HepG2 (cell line): ENCODE measurements around the gene KCTD16. TPM values are rescaled to one million over a fixed set of nuclear protein-coding genes. Genes with fewer than 3 reads are reported as not detected.

Source experiments
- ATAC-seq: fragments of 200-7000 bp; cut with Tn5 transposase; 3 replicates; pipeline ENCODE4 v1.9.1; 2020; ENCODE audit warnings: mild to moderate bottlenecking, moderate library complexity
- BruUV-seq: library from RNA; stranded (reverse); fragments of 400-500 nt; replicated peaks from 2 replicates; lab custom pipeline; 2021; lab: Mats Ljungman, UMichigan
- CTCF ChIA-PET: fragments of 300-600 bp; formaldehyde crosslinking; extraction: SDS; loops from one replicate; lab custom pipeline; 2021; ENCODE audit warnings: low total read pairs, inconsistent platforms, low intra/inter-chr PET ratio; lab: Yijun Ruan, JAX
- POLR2A ChIA-PET: fragments of 350-600 bp; sonication (Branson Sonifier 250); formaldehyde crosslinking; loops from one replicate; lab custom pipeline; 2020; ENCODE audit warnings: antibody characterized with exemption, inconsistent platforms; lab: Yijun Ruan, JAX
- DNase-seq: peaks from one replicate; pipeline ENCODE4 v3.0.0-alpha.2; 2015; ENCODE audit warnings: low spot score
- FAIRE-seq: peaks from 3 replicates; lab custom pipeline; 2011; peaks lifted over from hg19 to GRCh38; lab: Jason Lieb, UNC
- H2AFZ ChIP-seq: one replicate; pipeline ENCODE4 v1.6.1; 2011; ENCODE audit warnings: low read length, inconsistent platforms
- H3K27ac ChIP-seq: fragments of 300-600 bp; 3 replicates; pipeline ENCODE4 v1.8.0; 2011; ENCODE audit warnings: mixed run types, mild to moderate bottlenecking, mixed read lengths, low read length, inconsistent platforms; ENCODE audit not compliant: insufficient read depth; ENCODE audit errors: extremely low read length
- H3K27me3 ChIP-seq, 2 experiments: fragments of 200-600 bp in 1 of 2; 2 replicates in 1 of 2; 3 replicates in 1 of 2; pipeline versions ENCODE4 v1.6.0 to v1.8.0; 2011; ENCODE audit warnings: low read length in 2 of 2, mild to moderate bottlenecking in 2 of 2, moderate library complexity in 2 of 2, inconsistent platforms in 1 of 2; ENCODE audit not compliant: insufficient read depth in 2 of 2, control insufficient read depth in 1 of 2
- H3K36me3 ChIP-seq, 2 experiments: fragments of 200-600 bp in 1 of 2; replicated peaks in 1 of 2; 2 replicates in 1 of 2; 3 replicates in 1 of 2; pipeline versions ENCODE4 v1.5.1 to v1.8.0; 2011; ENCODE audit warnings: low read length in 2 of 2, inconsistent platforms in 1 of 2; ENCODE audit not compliant: insufficient read depth in 2 of 2, control insufficient read depth in 1 of 2
- H3K4me1 ChIP-seq: 2 replicates; pipeline ENCODE4 v1.5.1; 2012; ENCODE audit warnings: low read length, inconsistent platforms; ENCODE audit not compliant: insufficient read depth
- H3K4me2 ChIP-seq: 2 replicates; pipeline ENCODE4 v1.6.0; 2011; ENCODE audit warnings: low read depth, low read length, inconsistent platforms
- H3K4me3 ChIP-seq, 3 experiments: fragments of 200-600 bp in 1 of 3; sonication (generic), shearing (Covaris generic) in 1 of 3; replicated peaks in 1 of 3; 2 replicates each; pipeline ENCODE4 v1.5.1; 2011 to 2016; ENCODE audit warnings: low read length in 3 of 3, inconsistent platforms in 2 of 3, low read depth in 2 of 3, mild to moderate bottlenecking in 2 of 3, control low read depth in 1 of 3, mixed read lengths in 1 of 3; ENCODE audit not compliant: insufficient read depth in 1 of 3
- H3K79me2 ChIP-seq: one replicate; pipeline ENCODE4 v1.6.1; 2011; ENCODE audit warnings: low read length, inconsistent platforms; ENCODE audit not compliant: insufficient read depth
- H3K9ac ChIP-seq: 2 replicates; pipeline ENCODE4 v1.6.0; 2011; ENCODE audit warnings: mild to moderate bottlenecking, low read depth, low read length, inconsistent platforms; ENCODE audit not compliant: insufficient read depth
- H3K9me3 ChIP-seq: 2 replicates; pipeline ENCODE4 v1.5.1; 2012; ENCODE audit warnings: mild to moderate bottlenecking, low read length
- H4K20me1 ChIP-seq: 2 replicates; pipeline ENCODE4 v1.6.0; 2011; ENCODE audit warnings: inconsistent platforms, mild to moderate bottlenecking, low read length, moderate library complexity; ENCODE audit not compliant: insufficient read depth
- FLYWCH1 ChIP-seq: sonication (generic); formaldehyde crosslinking; IDR thresholded peaks from 2 replicates; pipeline ENCODE4 v1.8.1; 2023; ENCODE audit warnings: mild to moderate bottlenecking, missing genetic modification reagents
- FOXO1 ChIP-seq: sonication (generic); formaldehyde crosslinking; IDR thresholded peaks from 2 replicates; pipeline ENCODE4 v1.4.0; 2020; ENCODE audit warnings: missing genetic modification reagents
- REL ChIP-seq: sonication (generic); formaldehyde crosslinking; conservative IDR thresholded peaks from 2 replicates; pipeline ENCODE4 v1.8.0; 2022; ENCODE audit warnings: mild to moderate bottlenecking, missing genetic modification reagents, moderate library complexity
- SCMH1 ChIP-seq: sonication (generic); formaldehyde crosslinking; IDR thresholded peaks from 2 replicates; pipeline ENCODE4 v1.9.0; 2021; ENCODE audit warnings: missing genetic modification reagents, mild to moderate bottlenecking, borderline replicate concordance
- TIGD3 ChIP-seq: sonication (generic); formaldehyde crosslinking; IDR thresholded peaks from 2 replicates; pipeline ENCODE4 v1.5.1; 2020; ENCODE audit warnings: mild to moderate bottlenecking, missing genetic modification reagents, borderline replicate concordance
- TMF1 ChIP-seq: sonication (generic); formaldehyde crosslinking; IDR thresholded peaks from 2 replicates; pipeline ENCODE4 v1.8.1; 2022; ENCODE audit warnings: low read depth, missing genetic modification reagents
- ZHX2 ChIP-seq, 2 experiments: sonication (generic) in 1 of 2; formaldehyde crosslinking in 1 of 2; IDR thresholded peaks; 2 replicates each; pipeline versions ENCODE4 v1.6.1 to v1.9.0; 2014 to 2022; ENCODE audit warnings: antibody characterized with exemption in 1 of 2, borderline replicate concordance in 1 of 2, inconsistent platforms in 1 of 2, low read depth in 1 of 2, missing genetic modification reagents in 1 of 2
- ZKSCAN1 ChIP-seq: fragments of 150-350 bp; IDR thresholded peaks from 2 replicates; pipeline ENCODE4 v1.6.1; 2014; ENCODE audit warnings: low read length
- ZNF280B ChIP-seq: sonication (generic); formaldehyde crosslinking; IDR thresholded peaks from 2 replicates; pipeline ENCODE4 v1.5.0; 2020; ENCODE audit warnings: missing genetic modification reagents, mild to moderate bottlenecking, borderline replicate concordance
- ZNF33B ChIP-seq: sonication (generic); formaldehyde crosslinking; IDR thresholded peaks from 2 replicates; pipeline ENCODE4 v1.5.1; 2020; ENCODE audit warnings: mild to moderate bottlenecking, missing genetic modification reagents
- ZNF468 ChIP-seq: sonication (generic); formaldehyde crosslinking; IDR thresholded peaks from 2 replicates; pipeline ENCODE4 v1.8.0; 2022; ENCODE audit warnings: mild to moderate bottlenecking, moderate library complexity, missing genetic modification reagents
- ZNF577 ChIP-seq: sonication (generic); formaldehyde crosslinking; IDR thresholded peaks from 2 replicates; pipeline ENCODE4 v1.4.0; 2020; ENCODE audit warnings: mild to moderate bottlenecking, low read depth, missing genetic modification reagents, borderline replicate concordance
- ZSCAN31 ChIP-seq: sonication (generic); formaldehyde crosslinking; IDR thresholded peaks from 2 replicates; pipeline ENCODE4 v1.5.0; 2020; ENCODE audit warnings: low read depth, mild to moderate bottlenecking, missing genetic modification reagents
- WGBS: methylation state at CpG from one replicate; pipeline ENCODE4 v1.1.6; 2017; ENCODE audit warnings: low lambda C conversion rate; 5-methylcytosine and 5-hydroxymethylcytosine counted together
- in situ Hi-C: cut with HindIII; loops from 2 replicates; pipeline ENCODE4 v1.10.0; 2017; ENCODE audit warnings: low pct_unique_long_range_greater_than_20kb; ENCODE audit not compliant: extremely low pct_ligation_motif_present
- intact Hi-C: fragments of 100-400 bp; cut with micrococcal nuclease; formaldehyde crosslinking; loops from one replicate; pipeline ENCODE4 v1.10.0; 2022; ENCODE audit not compliant: unreplicated experiment
- polyA plus RNA-seq, 8 experiments: library from polyadenylated mRNA; depleted of rRNA in 3 of 8; stranded (reverse) in 7 of 8; unstranded in 1 of 8; fragments of >200 nt; fragmentation: Illumina TruSeq in 4 of 8; extraction: Trizol in 4 of 8; gene quantifications; 2 replicates each; pipeline versions ENCODE4 v1.2.1 to v1.2.3, GENCODE V29; 2011 to 2016; ENCODE audit warnings: low read depth in 4 of 8, missing spikeins in 1 of 8, mixed read lengths in 1 of 8; ENCODE audit not compliant: insufficient read depth in 1 of 8
- total RNA-seq, 5 experiments: library from RNA; depleted of rRNA; stranded (reverse); fragments of >200 nt; fragmentation: Illumina TruSeq; extraction: Trizol; gene quantifications; 2 replicates each; pipeline ENCODE4 v1.2.3, GENCODE V29; 2016; ENCODE audit warnings: low read depth in 1 of 5

The KCTD16 gene
- total and polyA plus RNA-seq, 2 of the 13 experiments (the other 11 are each of a cell fraction or from before 2014, with no cell fraction given): 0.02 to 0.09 TPM

GRCh38 chr5:144166696-144167095, 4.0 kb upstream of the KCTD16 start:
- no peak for ATAC-seq
- WGBS: 93% methylated on average over 1 of the region's 1 CpG
- H3K4me2 ChIP-seq: no peak overlapping the region
- BruUV-seq: no TSS peak
- in situ Hi-C loops (no loop called here), intact Hi-C loops (no loop called here)
- H2AFZ ChIP-seq: no peak overlapping the region
- no peak for TF ChIP-seq REL (CRISPR knock-in tag)
- no peak for TF ChIP-seq ZNF468 (CRISPR knock-in tag)
- no peak for TF ChIP-seq SCMH1 (CRISPR knock-in tag)
- TF ChIP-seq ZKSCAN1: no peak
- no peak for TF ChIP-seq TMF1 (CRISPR knock-in tag)
- no peak for TF ChIP-seq ZNF280B
- TF ChIP-seq ZNF577 (CRISPR knock-in tag): no peak
- no peak for TF ChIP-seq TIGD3 (CRISPR knock-in tag)
- no peak for TF ChIP-seq ZHX2 (IDR thresholded peaks at IDR 0.05; ENCODE audit: low read depth)
- TF ChIP-seq ZHX2 (CRISPR knock-in tag; IDR thresholded peaks at IDR 0.05; ENCODE audit: borderline replicate concordance): no peak
- TF ChIP-seq FLYWCH1 (CRISPR knock-in tag): no peak
- TF ChIP-seq FOXO1 (CRISPR knock-in tag): no peak
- no peak for TF ChIP-seq ZSCAN31 (CRISPR knock-in tag)
- no peak for TF ChIP-seq ZNF33B (CRISPR knock-in tag)
- H4K20me1 ChIP-seq: no peaks in the 10 kb centered on the region
- ChIA-PET CTCF (no interaction called here), POLR2A (no interaction called here)
- H3K79me2 ChIP-seq: peaks cover 33% of the 10 kb centered on the region
- DNase-seq: no peak
- peaks cover 37% of the 10 kb centered on the region for H3K4me1 ChIP-seq
- FAIRE-seq: no peak
- H3K4me3 ChIP-seq: no peak overlapping the region
- no peak overlapping the region for H3K9ac ChIP-seq
- peaks cover 6 to 61% of the 10 kb centered on the region in 2 experiments; a peak in 4 of 5 replicates for H3K36me3 ChIP-seq
- no peaks in the 10 kb centered on the region for H3K9me3 ChIP-seq
- H3K27me3 ChIP-seq: peaks cover 0 to 3% of the 10 kb centered on the region in 2 experiments; a peak in 1 of 5 replicates
- H3K27ac ChIP-seq: no peak overlapping the region
